HG02981 (cell line): ENCODE measurements around the gene SLC7A1.

Experiments used
- ATAC-seq: cut with Tn5 transposase; IDR thresholded peaks from one replicate; pipeline ENCODE4 v1.9.1; 2021; ENCODE audit warnings: mild to moderate bottlenecking, moderate library complexity; ENCODE audit not compliant: unreplicated experiment

Gene SLC7A1

DNA sequence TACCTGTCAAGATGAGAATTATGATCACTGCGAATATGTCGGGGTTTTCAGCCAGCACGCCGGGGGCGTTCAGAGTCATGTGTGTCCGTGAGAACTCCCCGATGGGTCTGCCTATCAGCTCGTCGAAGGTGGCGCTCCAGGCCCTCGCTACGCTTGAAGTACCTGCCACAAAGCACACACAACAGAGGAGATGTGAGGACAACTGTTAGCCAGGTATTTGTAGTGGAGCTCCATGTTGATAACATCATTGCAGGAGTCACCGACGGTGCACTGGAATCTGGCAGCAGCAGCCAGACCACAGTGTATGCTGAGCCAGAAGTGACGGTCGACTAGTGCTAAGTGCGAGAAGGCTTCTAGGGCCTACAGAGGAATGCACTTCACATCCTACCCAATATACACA, 62.7 kb downstream of the SLC7A1 start:
- ATAC-seq: no peak

DNA sequence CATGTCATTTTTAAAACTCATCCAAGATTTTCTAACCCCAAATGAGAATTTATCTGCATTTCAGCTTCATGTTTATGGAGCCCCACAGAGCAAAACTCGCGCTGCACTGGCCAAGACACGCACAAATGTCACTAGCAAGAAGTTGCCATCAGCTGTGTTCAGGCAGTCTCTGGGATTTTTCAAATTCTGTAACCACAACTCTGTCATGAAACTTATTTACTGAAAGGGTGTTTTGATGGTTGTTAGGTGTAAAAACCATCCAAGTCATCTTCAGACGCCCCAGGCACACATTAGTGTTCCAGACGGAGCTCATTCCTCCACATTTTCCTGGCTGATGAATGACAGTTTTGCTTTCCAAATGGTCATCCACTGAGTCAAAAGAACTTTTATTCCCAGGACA, 63.4 kb downstream of the SLC7A1 start:
- ATAC-seq: no peak

DNA sequence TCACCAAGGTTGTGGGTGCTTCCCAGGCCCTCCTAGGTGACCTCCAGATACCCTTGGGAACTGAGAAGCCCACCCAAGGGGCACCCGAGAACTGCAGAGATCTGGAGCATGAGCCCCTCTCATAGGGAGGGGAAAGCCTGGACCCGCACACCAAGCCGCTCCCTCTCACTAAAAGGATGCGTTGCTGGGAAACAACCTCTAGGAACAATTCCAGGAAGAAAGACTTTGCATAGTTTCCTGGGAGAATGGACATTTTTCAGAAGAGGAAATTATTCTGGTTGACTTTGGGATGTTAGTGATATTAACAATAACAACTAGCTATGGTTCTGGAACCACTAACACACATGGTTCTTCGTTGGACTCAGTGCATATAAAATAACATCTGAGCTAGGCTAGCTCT, 64.6 kb downstream of the SLC7A1 start:
- ATAC-seq: no peak

DNA sequence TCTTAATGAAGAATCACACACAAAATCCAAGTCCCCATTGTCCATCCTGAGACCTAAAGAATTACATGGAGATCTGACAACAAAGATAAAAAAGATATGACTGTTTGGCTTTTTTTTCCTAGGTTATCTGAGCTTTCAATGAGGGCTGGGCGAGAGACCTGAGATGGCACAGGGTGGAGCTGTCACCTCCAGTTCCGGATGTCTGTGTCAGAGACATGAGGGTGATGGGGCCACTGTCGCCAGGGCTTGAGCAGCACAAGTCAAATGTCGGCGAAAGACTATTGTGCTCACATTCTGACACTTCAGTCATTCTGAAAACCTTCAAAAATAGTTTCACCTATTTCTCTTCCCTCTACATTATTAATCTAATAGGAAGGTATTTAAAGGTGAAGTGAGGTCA, 65.7 kb downstream of the SLC7A1 start:
- no peak for ATAC-seq

DNA sequence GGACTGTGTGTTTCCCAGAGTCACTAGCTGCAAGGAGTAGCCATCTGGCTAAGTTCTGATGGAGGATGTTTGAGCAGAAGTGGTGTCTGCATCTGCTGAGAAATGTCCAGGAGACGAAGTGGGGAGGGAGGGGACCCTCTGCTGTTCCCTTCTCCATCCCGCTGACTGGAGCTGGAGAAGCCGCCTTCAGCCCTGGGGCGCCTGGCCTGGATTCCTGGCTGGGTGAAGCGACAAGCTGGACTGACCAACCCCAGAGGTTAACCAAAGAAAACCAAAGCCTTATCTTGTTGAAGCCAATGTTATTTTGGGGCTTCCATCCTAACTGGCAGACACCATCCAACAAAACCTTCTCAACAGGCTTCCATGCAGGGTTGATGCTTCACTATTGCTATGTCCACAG, 67.6 kb downstream of the SLC7A1 start:
- no peak for ATAC-seq

DNA sequence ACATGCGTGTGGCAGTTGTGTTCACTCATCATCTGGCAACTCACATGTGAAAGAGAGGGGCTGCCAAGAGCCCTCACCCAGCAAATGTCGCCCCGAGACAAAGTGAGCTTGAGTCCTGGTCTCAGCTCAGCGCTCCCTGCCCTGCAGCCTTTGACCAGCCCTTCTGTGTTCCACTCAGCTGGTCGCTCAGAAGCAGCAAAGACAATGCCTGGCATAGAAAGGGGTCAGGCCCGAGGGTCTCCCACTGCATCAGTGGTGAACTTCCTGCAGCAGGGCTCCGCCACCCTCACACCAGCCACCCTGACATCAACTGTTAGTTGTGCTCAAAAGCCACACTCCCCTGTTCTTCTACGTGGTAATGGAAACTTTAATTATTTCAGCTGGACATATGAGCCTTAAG, 68.0 kb downstream of the SLC7A1 start:
- ATAC-seq: no peak

GRCh38 chr13:29526741-29527140, 68.7 kb downstream of the SLC7A1 start:
- ATAC-seq: no peak

GRCh38 chr13:29525757-29526156, 69.7 kb downstream of the SLC7A1 start:
- no peak for ATAC-seq

DNA sequence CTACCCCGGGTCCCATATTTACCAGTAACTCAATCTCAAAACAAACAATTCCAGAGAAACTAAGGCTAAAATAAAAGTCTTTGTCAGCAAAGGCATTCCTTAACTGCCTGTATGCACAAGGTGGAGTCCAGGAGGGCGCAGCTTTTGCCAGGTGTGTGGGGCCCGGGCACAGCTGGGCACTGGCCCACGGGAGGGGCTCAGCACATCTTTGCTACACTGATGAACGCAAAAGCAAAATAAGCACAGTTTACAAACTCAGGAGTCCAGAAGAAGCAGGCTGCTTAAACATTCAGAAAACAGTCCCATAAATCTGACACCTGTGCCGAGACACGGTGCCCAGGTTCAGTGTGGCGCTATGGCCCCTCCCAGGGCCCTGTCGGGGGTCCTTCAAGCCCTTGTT, 70.8 kb downstream of the SLC7A1 start:
- no peak for ATAC-seq

GRCh38 chr13:29524176-29524575, 71.3 kb downstream of the SLC7A1 start:
- no peak for ATAC-seq

DNA sequence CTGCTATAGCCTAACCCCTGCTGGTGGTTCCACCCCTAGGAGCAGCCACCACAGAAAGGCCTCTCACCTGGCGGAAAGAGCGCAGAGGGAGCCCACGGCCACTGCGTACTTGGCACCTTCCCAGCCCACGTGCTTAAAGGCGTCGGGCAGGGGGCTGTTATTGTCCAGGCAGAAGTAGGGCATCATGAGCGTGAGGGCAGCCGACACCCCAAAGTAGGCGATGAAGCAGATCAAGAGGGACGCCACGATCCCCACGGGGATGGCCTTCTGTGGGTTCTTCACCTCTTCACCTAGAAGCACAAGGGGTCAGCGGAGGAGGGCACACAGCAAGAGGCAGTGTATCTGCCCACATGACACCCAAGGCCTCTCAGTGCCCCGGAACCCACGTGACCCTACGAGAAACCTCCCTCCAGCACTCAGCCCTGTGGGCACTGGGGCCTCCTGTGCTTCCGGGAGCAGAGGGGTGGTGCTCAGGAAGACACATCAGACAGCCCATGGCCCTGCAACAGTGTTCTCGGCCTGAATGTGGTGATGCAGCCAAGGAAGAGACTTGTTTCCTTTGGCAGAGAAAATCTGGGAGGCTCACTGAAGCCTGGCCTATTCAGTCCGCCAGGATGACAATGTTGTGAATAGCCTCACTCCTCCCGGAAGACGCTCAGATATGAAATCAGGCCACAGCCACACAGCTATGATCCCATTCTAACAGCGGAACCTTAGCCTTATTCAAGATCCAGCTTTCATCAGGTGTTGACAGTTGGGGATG, 72.1 kb downstream of the SLC7A1 start:
- ATAC-seq: no peak

- no peak for ATAC-seq
These were observed 73.3 kb downstream of the SLC7A1 start for GRCh38 chr13:29522044-29522685.

DNA sequence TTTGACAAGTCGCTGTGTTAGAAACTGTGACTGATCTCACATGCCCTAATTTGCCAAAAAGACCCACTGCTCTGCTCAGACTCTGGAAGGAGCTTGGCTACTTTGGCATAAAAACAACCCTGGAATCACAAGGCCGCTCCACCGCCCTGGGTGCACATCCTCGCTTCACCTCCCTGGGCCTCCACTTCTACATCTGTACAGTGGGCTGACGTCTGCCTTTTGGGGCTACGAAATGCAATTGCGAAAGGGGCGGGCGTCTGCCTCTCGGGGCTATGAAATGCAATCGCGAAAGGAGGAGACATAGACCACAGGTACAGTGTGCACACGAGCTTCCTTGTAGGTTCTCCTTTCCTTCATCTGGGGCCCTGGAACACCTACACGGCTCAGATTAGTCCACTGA, 74.2 kb downstream of the SLC7A1 start:
- ATAC-seq: no peak

DNA sequence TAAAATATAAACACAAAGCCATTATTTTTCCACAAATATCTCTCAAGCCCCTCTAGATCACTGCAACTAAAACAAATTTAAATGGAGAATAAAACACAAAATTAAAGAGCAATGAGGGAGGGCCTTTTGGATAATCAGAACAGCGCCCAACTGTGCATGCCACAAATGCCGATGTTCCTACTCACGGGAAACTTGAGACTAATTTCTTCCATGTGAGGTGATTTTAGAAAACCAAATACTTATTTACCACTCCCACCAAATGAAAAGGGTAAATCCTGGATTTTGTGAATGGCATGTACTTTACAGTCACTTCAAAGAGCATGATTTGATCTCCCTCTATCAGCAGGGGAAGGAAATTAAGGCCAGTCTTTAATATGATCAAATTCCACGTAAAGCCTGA, 74.8 kb downstream of the SLC7A1 start:
- ATAC-seq: no peak

DNA sequence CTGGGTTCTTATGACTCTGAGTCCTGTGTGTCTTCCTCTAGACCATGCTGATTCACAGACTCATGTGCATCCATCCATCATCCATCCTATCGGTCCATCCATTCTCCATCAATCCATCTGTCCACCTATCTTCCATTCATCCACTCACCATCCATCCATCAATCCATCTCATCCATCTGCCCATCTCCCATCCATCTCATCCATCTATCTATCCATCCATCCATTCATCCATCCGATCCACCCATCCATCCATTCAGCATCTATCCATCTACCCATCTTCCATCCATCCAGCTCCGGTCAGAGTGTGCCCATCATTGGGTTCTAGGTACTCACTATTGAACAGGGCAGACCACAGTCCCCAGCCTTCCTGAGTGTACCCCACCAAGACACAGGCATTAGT, 75.6 kb downstream of the SLC7A1 start:
- ATAC-seq: no peak

GRCh38 chr13:29516880-29517279, 78.6 kb downstream of the SLC7A1 start:
- no peak for ATAC-seq

DNA sequence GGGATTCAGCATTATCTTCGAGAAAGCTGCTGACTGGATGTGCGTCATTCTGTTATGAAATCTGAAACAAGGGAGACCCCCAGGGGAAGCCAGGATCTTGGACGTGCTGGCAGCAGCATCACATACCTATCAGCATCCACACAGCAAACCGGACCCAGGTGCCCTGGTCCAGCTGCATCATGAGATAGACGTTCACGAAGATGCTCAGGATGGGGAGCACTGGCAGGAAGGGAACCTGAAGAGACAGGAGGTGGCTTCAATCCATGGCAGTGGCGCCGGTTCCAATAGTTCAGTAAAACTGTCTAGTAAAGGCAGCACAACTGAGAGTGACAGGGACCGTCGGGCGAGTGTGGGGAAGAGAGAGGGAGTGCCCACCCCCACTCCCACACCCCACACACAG, 79.5 kb downstream of the SLC7A1 start:
- no peak for ATAC-seq

GRCh38 chr13:29515372-29515771, 80.1 kb downstream of the SLC7A1 start:
- ATAC-seq: no peak

GRCh38 chr13:29514720-29515310, 80.7 kb downstream of the SLC7A1 start:
- ATAC-seq: no peak

DNA sequence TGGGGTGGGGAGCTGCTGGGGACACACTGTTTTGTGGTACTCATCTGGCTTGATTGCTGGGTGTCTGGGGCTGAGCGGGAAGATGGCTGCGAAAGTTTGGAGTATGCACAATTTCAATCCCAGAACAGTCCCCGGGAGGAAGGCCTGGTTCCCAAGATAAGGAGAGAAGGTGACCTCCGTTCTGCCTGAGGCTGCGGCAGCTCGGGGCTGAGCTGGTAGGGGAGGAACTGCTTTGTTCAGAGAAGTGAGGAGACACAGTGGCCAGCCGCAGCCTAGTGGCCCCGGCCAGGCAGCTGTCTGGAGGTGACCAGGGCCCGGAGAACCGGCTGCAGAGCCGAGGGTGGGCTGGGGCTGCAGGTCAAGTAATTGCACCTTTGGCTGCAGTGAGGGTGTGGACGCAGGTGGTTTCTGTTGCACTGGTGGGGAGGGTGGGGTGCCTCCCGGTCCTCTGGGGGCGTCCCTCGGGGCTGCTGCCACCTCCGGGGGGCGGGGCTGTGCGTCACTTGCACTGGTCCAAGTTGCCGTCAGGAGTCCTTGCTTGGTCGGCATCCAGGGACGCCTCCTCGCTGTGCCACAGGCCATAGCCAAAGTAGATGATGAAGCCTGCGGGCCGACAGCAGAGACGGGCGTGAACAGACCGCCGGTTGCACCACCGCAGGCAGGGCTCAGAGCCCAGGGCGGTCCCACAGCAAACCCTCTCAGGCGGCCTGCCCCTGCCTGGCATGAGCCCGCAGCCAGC, 81.3 kb downstream of the SLC7A1 start:
- no peak for ATAC-seq
